M059J (cell line): ENCODE results near the gene TFEC. TPM values are rescaled to one million over a fixed set of nuclear protein-coding genes. Genes with fewer than 3 reads are reported as not detected.
"Not testable (repeated sequence)": the region's sequence is repeated elsewhere in the genome, so short reads cannot be mapped to it uniquely, and the experiment has no call there.

Experiments used
- DNase-seq: peaks from one replicate; pipeline ENCODE4 v3.0.0-alpha.2; 2012; ENCODE audit warnings: low read depth
- total RNA-seq: library from RNA; depleted of rRNA; stranded (reverse); fragments of >200 nt; shearing (Covaris generic); gene quantifications from 2 replicates; pipeline ENCODE4 v1.2.3, GENCODE V29; 2014

The TFEC gene
- total RNA-seq, 1 experiment from 2014 or later, result 0.32 TPM

GRCh38 chr7:115988401-115988800 lies 42.2 kb downstream of the TFEC start:
- DNase-seq, result no peak

GRCh38 chr7:115987486-115987885 lies 43.1 kb downstream of the TFEC start:
- DNase-seq, result no peak

- DNase-seq, result no peak
These were observed 46.5 kb downstream of the TFEC start for GRCh38 chr7:115984105-115984504.

GRCh38 chr7:115980159-115980558 lies 50.4 kb downstream of the TFEC start:
- DNase-seq, result no peak

- DNase-seq, result no peak
These were observed 53.9 kb downstream of the TFEC start for GRCh38 chr7:115976651-115977050.

- DNase-seq, result no peak
These were observed 54.8 kb downstream of the TFEC start for GRCh38 chr7:115975766-115976165.

- DNase-seq, result no peak
These were observed 57.2 kb downstream of the TFEC start for GRCh38 chr7:115973406-115973805.

GRCh38 chr7:115971506-115971905 lies 59.1 kb downstream of the TFEC start:
- no peak for DNase-seq

- DNase-seq, result no peak
These were observed 62.0 kb downstream of the TFEC start for GRCh38 chr7:115968596-115968995.

GRCh38 chr7:115968171-115968570 lies 62.4 kb downstream of the TFEC start:
- DNase-seq, result no peak

GRCh38 chr7:115965796-115966475 lies 64.6 kb downstream of the TFEC start:
- DNase-seq, result no peak

GRCh38 chr7:115965236-115965635 lies 65.3 kb downstream of the TFEC start:
- DNase-seq, result no peak

- DNase-seq, result no peak
These were observed 65.8 kb downstream of the TFEC start for GRCh38 chr7:115964799-115965198.

- DNase-seq, result no peak
These were observed 68.2 kb downstream of the TFEC start for GRCh38 chr7:115962340-115962739.

GRCh38 chr7:115953592-115954255 lies 76.8 kb downstream of the TFEC start:
- no peak for DNase-seq

- DNase-seq, result no peak
These were observed 77.7 kb downstream of the TFEC start for GRCh38 chr7:115952832-115953231.

GRCh38 chr7:115951547-115951946 lies 79.0 kb downstream of the TFEC start:
- no peak for DNase-seq

GRCh38 chr7:115941703-115942268 lies 88.8 kb downstream of the TFEC start:
- peak; percentile 60 for DNase-seq

- DNase-seq, result no peak
These were observed 90.0 kb downstream of the TFEC start for GRCh38 chr7:115940460-115941060.

- DNase-seq, result no peak
These were observed 92.6 kb downstream of the TFEC start for GRCh38 chr7:115937960-115938359.

- peak; percentile 12 for DNase-seq
These were observed 97.1 kb downstream of the TFEC start for GRCh38 chr7:115933471-115933870.

- DNase-seq, result no peak
These were observed 97.7 kb downstream of the TFEC start for GRCh38 chr7:115932880-115933279.

- DNase-seq, result not testable (repeated sequence)
These were observed 100.4 kb downstream of the TFEC start for GRCh38 chr7:115930184-115930583.
